ENCODE measurements around the gene CRELD2.

DNA sequence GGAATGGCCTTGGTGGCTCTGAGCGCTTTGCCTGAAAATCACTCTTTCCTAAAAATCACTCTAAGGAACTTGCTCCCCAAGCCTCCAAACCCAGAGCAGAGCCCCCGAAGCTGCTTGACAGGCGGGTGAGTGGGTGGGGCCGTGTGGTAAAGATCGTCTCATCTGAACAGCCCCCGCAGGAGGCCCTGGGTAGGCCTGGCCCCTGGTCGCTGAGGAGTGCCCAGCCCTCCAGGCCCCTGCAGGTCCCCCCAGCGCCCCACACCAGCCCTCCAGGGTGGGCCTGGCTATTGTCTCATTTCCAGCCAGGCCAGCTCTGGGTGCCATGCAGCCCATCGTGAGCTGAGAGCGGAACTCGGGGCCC is 25.0 kb downstream of the CRELD2 start:
- TF ChIP-seq, protein P1, sequence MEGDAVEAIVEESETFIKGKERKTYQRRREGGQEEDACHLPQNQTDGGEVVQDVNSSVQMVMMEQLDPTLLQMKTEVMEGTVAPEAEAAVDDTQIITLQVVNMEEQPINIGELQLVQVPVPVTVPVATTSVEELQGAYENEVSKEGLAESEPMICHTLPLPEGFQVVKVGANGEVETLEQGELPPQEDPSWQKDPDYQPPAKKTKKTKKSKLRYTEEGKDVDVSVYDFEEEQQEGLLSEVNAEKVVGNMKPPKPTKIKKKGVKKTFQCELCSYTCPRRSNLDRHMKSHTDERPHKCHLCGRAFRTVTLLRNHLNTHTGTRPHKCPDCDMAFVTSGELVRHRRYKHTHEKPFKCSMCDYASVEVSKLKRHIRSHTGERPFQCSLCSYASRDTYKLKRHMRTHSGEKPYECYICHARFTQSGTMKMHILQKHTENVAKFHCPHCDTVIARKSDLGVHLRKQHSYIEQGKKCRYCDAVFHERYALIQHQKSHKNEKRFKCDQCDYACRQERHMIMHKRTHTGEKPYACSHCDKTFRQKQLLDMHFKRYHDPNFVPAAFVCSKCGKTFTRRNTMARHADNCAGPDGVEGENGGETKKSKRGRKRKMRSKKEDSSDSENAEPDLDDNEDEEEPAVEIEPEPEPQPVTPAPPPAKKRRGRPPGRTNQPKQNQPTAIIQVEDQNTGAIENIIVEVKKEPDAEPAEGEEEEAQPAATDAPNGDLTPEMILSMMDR (IDR thresholded peaks at IDR 0.05; ENCODE audit: control extremely low read depth in 1 of 3, insufficient read depth in 1 of 3, low read depth in 1 of 3, low read length in 3 of 3), result no peak
- no peak for TF ChIP-seq RNF2 (IDR thresholded peaks at IDR 0.05; ENCODE audit: borderline replicate concordance, low read depth, low read length, missing control alignments, poor library complexity, severe bottlenecking)
- no peak for TF ChIP-seq POLR2AphosphoS5 (IDR thresholded peaks at IDR 0.05; ENCODE audit: low read depth, low read length)
- no peak for TF ChIP-seq YY1 (IDR thresholded peaks at IDR 0.05; ENCODE audit: low read depth, low read length)
- TF ChIP-seq POLR2A (IDR thresholded peaks at IDR 0.05; ENCODE audit: control extremely low read depth in 1 of 2, low read depth in 2 of 2, low read length in 2 of 2), result no peak
- TF ChIP-seq GABPA (IDR thresholded peaks at IDR 0.05; ENCODE audit: borderline replicate concordance, insufficient read depth, low read length), result no peak
- TF ChIP-seq, protein P2, sequence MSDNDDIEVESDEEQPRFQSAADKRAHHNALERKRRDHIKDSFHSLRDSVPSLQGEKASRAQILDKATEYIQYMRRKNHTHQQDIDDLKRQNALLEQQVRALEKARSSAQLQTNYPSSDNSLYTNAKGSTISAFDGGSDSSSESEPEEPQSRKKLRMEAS (IDR thresholded peaks at IDR 0.05), result no peak
- no peak for TF ChIP-seq KDM1A (IDR thresholded peaks at IDR 0.05; ENCODE audit: borderline replicate concordance, low read length)
- TF ChIP-seq SIX5 (IDR thresholded peaks at IDR 0.05; ENCODE audit: low read depth, low read length), result no peak
- TF ChIP-seq EZH2 (IDR thresholded peaks at IDR 0.05; ENCODE audit: low read depth, low read length, severe bottlenecking), result no peak
- TF ChIP-seq TAF1 (IDR thresholded peaks at IDR 0.05; ENCODE audit: low read depth, low read length), result no peak
- no peak for TF ChIP-seq RAD21 (IDR thresholded peaks at IDR 0.05 in 1 of 2, conservative IDR thresholded peaks at IDR 0.05 in 1 of 2; ENCODE audit: low read depth in 2 of 2, low read length in 2 of 2)
